Stimulated activated CD8-positive, alpha-beta memory T cell treated with anti-CD3 and anti-CD28 coated beads, Interleukin-7, amount 100 ng/mL, for 48 hours (primary cell): Measurements from ENCODE around the gene GABPA.
"Not testable (repeated sequence)": the region's sequence is repeated elsewhere in the genome, so short reads cannot be mapped to it uniquely, and the experiment has no call there.

Experiments used
- DNase-seq, 2 donors: peaks; one replicate each; pipeline ENCODE4 v3.0.0-alpha.2; 2020; ENCODE audit warnings: low read depth in 1 of 2; ENCODE audit errors: extremely low read depth in 1 of 2

The GABPA gene

DNA sequence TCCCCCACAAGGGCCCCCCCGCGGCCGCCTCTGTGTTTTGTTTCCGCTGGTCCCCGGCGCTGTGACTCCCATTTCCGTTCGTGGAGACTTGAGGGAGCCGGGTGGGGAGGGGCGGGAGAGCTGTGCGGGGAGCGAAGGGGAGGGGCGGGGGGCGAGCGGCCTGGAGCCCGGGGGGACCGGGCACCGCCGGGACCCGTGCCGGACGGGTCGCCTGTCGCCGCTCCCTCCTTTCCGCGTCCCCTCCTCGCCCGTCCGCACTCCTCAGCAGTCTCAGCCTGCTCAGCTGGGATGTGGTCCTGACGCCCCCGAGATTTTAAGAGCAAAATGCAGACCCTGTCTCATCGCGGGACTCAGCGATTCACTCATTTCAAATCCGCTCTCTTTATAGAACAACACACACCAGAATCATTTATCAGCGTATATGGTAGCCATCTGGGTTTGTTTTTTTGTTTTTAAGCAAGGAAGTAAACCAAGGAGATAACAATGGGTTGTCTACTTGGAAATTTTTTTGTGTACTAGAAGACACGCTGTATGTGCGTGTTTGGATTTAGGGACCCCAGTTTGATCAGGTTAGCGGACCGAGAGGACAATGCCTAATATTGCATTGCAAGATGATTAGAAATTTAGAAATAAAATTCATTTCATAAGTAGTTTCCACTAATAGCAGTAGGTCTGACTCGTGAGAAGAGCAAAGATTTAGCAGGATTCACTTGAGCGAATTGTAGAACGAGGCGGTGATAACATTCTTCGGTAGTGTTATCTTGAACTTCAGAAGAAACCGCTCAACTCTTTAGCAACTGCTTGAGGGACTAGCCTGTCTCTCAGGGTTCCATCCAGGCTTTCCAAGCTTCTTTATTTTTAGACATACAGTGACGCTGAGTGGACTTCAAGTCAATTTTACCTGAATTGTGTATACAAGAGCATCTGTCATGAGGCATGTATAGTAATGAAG lies 1.1 kb downstream of the GABPA start:
- DNase-seq: peak in 1 of 2 donors; percentile 73

- DNase-seq: no peak
Measured at GRCh38 chr21:25737421-25737820, 2.6 kb downstream of the GABPA start.

GRCh38 chr21:25742900-25743299 lies 8.1 kb downstream of the GABPA start:
- no peak for DNase-seq

DNA sequence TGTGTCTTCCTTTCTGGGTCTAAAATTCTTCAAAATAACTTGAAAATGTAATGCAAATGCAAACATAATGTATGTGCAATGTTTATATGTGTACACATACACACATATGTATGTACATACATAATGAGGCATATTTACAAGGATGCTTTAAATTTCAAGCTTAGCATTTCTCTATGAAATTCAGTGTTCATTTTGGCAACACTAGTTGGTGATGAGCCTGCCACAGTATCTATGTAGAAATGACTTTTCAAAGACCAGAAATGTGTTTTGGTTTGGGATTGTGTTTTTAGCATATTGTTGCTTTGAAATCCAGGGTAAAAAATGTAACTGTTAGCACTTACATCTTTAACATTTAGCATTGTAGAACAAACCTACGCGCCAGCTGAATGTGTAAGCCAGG lies 10.1 kb downstream of the GABPA start:
- no peak for DNase-seq

DNA sequence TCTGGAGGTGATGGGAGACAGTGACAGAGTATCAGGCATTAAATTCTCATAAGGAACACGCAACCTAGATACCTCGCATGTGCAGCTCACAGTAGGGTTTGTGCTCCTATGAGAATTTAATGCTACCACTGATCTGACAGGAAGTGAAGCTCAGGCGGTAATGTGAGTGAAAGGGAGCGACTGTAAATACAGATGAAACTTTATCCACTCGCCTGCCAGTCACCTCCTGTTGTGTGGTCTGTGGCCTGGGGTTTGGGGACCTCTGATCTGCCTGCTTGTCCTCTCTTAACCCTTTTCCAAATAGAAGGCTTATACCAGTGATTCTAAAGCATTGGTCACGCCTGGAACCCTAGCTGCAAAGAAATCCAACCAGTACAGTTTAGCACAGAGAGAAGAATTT lies 15.3 kb downstream of the GABPA start:
- no peak for DNase-seq

DNA sequence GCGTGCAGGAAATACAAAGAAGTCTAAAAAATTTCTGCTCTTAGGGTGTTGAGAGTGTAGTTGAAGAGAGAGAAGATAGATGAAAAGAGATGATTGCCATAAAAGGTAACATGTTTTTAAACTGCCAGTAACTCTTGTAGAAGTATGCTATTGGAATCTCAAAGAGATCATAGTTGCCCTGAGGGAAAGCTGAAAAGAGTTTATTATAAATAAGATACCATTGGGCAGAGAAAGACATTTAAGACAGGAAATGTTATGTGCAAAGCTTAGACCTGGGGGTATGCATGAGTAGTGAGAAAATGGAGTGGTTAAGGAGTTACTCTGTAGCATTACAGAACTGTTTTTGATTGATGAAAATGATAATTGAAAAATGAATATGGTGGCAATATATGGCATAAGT lies 17.6 kb downstream of the GABPA start:
- no peak for DNase-seq

GRCh38 chr21:25756190-25756932 lies 21.6 kb downstream of the GABPA start:
- DNase-seq: no peak

GRCh38 chr21:25757531-25757930 lies 22.8 kb downstream of the GABPA start:
- no peak for DNase-seq

DNA sequence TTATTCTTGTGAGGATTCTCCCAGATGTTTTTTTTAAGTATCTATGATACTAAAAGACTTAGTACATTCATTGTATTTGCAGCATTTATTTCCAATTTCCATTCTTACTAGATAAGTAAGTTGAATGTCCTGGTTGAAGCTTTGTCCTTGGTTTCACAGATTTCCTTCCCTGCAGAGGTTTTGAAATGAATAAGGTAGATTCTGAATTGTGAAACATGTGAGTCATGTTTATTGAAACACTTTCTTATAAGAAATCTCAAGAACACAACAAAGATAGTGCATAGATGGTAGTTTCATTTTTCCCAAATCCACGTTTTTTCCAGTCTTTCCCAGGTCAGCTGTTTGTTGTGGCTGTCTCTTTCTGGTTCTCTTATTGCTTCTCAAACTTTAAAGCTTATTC lies 24.8 kb downstream of the GABPA start:
- DNase-seq: no peak

GRCh38 chr21:25760061-25760460 lies 25.3 kb downstream of the GABPA start:
- DNase-seq: no peak

DNA sequence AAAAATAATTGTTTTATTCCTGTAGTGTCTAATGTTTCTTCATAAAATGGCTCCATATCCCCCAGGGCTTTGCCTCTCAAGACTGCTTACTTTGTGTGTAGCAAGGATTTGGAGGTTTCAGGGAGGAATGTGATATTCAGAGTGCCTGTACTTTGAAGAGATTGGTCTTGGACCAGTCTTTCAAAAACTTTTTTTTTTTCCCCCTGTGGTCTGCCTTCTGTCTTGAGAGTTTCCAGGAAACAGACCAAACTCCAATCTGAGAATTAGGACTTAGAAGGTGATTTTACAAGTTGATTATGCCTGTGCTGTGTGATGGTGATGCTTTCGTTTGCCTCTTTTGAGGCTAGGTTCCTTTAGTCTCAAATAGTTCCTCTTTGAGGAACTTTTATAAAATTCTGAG lies 25.9 kb downstream of the GABPA start:
- DNase-seq: no peak

DNA sequence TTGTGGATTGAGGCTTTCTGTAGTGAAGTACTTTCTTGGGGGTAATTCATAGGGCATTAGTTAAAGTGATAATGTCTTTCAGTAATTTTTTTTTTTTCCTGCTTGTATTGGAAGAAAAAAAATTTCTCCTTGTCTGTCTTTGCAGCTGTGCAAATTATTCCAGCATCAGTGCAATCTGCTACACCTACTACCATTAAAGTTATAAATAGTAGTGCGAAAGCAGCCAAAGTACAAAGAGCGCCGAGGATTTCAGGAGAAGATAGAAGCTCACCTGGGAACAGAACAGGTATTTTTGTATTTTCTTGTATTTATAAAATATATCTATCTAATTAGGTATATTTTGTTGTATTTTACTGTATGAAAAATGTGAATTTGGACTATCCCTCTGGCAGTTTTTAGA lies 29.3 kb downstream of the GABPA start:
- DNase-seq: no peak

DNA sequence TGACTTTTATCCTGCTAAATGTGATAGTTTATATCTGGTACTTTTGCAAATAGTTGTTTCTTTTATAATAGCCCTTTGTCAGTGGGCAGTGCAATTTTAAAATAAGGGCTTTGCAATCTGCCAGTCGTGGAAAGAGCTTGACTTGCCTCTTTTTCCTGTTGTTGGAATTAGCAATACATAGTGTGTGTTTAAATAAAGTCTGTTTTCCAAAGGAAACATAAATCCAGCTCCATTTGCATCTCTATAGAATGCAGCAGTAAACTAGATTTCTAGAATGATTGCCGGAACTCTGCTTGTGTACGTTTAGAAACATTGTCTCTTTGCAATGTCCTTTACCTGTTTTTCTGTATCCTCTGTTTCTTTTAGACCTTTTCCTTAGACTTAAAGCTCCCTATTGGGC lies 33.1 kb downstream of the GABPA start:
- DNase-seq: no peak

DNA sequence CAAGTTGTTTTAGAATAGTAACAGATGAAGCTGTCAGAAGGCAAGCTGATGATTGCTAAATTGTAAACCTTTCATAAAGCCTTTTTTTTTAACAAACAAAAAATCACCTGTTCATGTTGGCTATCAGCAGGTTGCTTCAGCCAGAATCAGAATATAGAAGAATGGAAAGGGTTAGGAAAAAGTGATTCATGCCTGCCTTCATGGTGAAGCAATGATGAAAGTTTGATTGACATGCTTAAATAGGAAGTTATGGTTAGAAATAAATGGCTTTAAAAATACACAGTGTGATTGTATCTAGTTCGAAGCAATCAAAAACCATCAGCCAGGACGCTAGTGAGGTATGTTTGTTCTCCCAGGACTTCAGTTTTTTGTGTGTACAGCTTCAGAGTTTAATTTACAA lies 37.9 kb downstream of the GABPA start:
- DNase-seq: no peak

- no peak for DNase-seq
Measured at GRCh38 chr21:25776440-25776839, 41.7 kb downstream of the GABPA start.

DNA sequence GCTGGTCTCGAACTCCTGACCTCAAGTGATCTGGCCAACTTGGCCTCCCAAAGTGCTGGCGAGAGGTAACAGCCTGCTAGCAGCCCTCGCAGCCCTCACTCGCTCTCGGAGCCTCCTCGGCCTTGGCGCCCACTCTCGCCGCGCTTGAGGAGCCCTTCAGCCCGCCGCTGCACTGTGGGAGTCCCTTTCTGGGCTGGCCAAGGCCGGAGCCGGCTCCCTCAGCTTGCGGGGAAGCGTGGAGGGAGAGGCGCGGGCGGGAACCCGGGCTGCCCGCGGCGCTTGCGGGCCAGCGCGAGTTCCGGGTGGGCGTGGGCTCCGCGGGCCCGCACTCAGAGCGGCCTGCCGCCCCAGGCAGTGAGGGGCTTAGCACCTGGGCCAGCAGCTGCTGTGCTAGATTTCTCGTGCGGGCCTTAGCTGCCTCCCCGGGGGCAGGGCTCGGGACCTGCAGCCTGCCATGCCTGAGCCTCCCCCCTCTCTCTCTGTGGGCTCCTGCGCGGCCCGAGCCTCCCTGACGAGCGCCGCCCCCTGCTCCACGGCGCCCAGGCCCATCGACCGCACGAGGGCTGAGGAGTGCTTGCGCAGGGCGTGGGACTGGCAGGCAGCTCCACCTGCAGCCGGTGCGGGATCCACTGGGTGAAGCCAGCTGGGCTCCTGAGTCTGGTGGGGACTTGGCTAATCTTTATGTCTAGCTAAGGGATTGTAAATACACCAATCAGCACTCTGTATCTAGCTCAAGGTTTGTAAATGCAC lies 43.5 kb downstream of the GABPA start:
- DNase-seq: not testable (repeated sequence)

DNA sequence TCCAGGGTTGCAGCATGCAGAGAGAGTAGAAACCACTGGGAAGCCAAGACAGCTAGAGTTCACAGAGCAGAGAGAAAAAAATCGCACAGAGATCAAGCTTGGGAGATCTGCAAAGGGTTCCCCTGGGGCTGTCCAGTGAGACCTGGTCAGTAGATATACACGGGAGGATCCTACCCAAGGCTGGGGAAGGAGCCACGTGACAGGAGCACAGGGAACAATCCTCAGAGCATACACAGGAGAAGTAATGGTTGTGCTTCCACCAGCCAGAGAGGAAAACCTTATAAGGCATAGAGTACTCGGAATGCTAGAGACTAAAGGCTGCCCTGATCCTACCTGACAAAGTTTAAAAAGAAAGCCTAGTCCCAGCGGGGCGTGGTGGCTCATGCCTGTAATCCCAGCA lies 53.9 kb downstream of the GABPA start:
- no peak for DNase-seq

GRCh38 chr21:25790122-25790877 lies 55.5 kb downstream of the GABPA start:
- DNase-seq: no peak

- no peak for DNase-seq
Measured at GRCh38 chr21:25790878-25791204, 56.1 kb downstream of the GABPA start.

GRCh38 chr21:25791319-25791718 lies 56.5 kb downstream of the GABPA start:
- no peak for DNase-seq
